Activated naive CD4-positive, alpha-beta T cell treated with anti-CD3 and anti-CD28 coated beads, Interleukin-2, amount 50 U/mL, for 72 hours (primary cell): Measurements from ENCODE around the gene AMZ1. TPM values are rescaled to one million over a fixed set of nuclear protein-coding genes. Genes with fewer than 3 reads are reported as not detected.

ENCODE experiments used
- ATAC-seq, 2 donors: fragments of 150-1000 bp; cut with Tn5 transposase; 2 replicates each; pipeline ENCODE4 v1.10.0; 2021; ENCODE audit warnings: mild to moderate bottlenecking in 2 of 2, moderate library complexity in 2 of 2
- DNase-seq, 2 donors: peaks; one replicate each; pipeline ENCODE4 v3.0.0; 2021 to 2022; ENCODE audit warnings: low spot score in 2 of 2
- H3K27ac Mint-ChIP-seq, 2 donors: one replicate each; pipeline ENCODE4 v1.8.0; 2022; ENCODE audit warnings: mild to moderate bottlenecking in 2 of 2, mixed read lengths in 2 of 2
- H3K36me3 Mint-ChIP-seq, 2 donors: one replicate each; pipeline ENCODE4 v1.8.0; 2022; ENCODE audit warnings: mixed read lengths in 2 of 2
- H3K9me3 Mint-ChIP-seq, 2 donors: one replicate each; pipeline ENCODE4 v1.8.0; 2022; ENCODE audit warnings: mixed read lengths in 2 of 2
- total RNA-seq, 2 donors: library from RNA; stranded (reverse); gene quantifications; one replicate each; pipeline ENCODE4 v1.2.3, GENCODE V29; 2022

The AMZ1 gene
- total RNA-seq, 2 donors from 2014 or later: 0.06 to 0.14 TPM

DNA sequence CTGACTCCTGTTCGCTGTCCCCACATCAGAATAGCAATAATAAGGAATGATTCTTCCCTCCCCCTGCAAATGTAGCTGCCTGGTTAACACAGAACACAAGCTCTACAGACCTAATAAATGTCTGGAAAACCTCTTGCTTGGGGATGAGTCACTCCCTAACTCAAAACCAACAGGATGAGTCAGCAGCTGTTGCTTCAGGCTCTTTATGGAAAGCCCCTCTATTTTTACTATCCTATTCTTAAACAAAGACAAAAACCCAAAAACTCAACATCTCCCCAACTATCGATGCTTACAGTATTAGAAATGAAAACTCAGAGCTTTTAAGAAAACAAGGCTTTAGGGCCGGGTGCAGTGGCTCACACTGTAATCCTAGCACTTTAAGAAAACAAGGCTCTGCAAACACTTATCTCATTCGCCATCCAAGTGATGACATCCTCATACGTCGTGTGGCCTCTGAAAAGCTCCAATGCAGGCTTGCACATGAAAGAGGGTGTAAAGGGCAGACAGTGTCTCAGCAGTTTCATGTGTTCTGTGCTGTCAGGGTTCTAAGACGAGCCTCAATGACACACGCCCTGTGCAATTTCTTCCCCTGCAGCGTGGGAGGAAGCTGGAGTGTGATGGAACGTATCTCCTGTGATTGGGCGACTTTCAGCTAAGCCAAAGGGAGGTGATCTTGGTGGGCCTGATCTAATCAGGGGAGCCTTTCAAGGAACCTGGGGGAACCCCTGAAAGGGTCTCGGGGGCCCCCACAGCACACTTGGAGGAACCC, 70.1 kb downstream of the AMZ1 start:
- Mint-ChIP-seq H3K9me3 (no peaks in the 10 kb centered on the region), H3K27ac (peak overlapping the region; percentile 86 to 96), H3K36me3 (peaks cover 0 to 21% of the 10 kb centered on the region in 2 donors)
- peak; percentile 66 to 84 for DNase-seq
- peak; percentile 95 to 96 for ATAC-seq

DNA sequence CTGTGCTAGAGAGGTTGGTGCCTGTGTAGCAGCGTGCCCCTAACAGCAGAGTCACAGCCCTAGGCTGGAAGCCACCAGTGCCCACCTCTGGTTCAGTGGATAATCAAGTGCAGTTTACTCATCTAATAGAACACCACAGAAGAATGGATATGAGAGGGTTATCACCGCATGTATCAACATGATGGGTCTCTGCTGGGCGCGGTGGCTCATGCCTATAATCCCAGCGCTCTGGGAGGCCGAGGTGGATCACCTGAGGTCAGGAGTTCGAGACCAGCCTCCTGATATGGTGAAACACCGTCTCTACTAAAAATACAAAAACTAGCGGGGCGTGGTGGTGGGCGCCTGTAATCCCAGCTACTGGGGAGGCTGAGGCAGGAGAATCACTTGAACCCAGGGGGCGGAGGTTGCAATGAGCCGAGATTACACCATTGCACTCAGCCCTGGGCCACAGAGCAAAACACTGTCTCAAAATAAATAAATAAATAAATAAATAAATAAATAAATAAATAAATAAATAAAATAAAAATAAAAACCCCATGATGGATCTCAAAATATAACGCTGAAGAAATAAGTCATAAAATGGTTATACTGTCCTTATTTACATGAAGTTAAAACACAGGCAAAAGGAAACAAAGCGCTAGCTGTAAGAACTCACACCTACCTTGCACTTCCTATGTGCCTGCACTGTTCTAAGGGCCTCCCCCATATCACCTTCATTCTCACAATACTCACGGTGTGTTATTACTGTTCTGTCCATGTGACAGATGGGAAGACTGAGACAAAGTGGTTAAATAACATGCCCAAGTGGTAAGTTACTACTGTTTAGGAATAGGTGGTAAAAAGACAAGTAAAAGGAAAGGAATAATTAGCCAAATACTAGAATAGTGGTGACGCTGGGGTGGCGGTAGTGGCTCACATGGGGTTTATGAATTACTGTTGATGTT, 70.9 kb downstream of the AMZ1 start:
- no peaks in the 10 kb centered on the region for H3K9me3 Mint-ChIP-seq
- H3K27ac Mint-ChIP-seq: peak overlapping the region; percentile 86 to 96
- peaks cover 0 to 21% of the 10 kb centered on the region in 2 donors for H3K36me3 Mint-ChIP-seq
- ATAC-seq (peak in 1 of 2 donors; percentile 33), DNase-seq (no peak)

DNA sequence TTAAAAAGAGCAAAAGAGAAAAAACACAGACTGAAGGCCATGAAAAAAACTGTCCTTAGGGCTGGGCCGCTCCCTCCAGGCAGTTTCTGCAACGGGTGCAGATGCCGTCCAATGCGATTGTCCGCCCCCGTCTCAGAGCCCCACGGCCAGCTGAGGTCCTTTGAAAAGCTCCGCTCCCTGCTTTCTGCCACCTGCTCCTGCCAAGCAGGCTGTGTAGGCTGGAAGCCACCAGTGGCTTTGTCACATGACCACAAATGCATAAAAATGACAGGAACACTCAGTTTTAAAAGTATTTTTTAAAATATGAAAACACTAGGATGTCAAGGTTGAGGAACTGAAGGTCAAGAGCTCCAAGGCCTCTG, 71.7 kb downstream of the AMZ1 start:
- no peaks in the 10 kb centered on the region for H3K9me3 Mint-ChIP-seq
- DNase-seq (no peak), ATAC-seq (no peak)
- H3K36me3 Mint-ChIP-seq: peaks cover 0 to 21% of the 10 kb centered on the region in 2 donors
- peak overlapping the region in 1 of 2 donors; percentile 4 for H3K27ac Mint-ChIP-seq

DNA sequence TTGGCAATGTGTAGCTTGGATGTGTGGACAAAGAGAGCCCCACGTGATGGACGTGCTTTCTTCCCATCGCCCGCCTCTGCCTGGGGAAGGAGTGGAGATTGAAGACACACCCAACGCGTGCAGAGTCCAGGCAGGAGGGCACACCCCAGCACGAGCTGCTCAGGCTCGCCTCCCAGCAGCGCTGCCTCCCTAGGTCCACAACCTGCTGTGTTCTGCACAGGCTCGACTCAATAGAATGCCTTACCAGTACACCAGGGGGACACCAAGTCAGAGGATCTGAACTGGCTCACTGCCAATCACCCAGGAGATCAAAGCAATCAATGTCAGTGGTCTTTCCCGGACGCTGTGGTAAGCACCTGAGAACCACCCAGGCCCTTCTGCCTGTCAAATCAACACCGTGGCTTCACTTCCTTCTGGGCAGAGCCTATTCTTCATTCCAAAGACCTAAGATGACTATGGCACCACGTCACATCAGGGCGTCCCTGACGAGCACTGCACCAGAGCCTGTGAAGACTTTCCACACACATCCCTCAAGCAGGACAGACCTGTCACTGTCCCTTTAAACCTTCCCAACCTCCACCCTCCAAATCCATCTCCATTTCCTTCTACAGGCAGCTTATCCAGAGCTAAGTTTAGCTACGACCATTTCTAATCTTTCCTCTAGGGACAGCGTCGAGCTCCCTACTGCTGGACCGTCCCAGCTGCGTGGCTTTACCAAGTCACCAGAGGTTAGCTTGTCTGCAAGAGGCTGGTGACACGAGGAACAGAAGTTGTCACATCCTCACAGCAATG, 72.3 kb downstream of the AMZ1 start:
- Mint-ChIP-seq H3K27ac (no peak overlapping the region), H3K36me3 (peaks cover 0 to 16% of the 10 kb centered on the region in 2 donors), H3K9me3 (no peaks in the 10 kb centered on the region)
- DNase-seq (no peak), ATAC-seq (no peak)

DNA sequence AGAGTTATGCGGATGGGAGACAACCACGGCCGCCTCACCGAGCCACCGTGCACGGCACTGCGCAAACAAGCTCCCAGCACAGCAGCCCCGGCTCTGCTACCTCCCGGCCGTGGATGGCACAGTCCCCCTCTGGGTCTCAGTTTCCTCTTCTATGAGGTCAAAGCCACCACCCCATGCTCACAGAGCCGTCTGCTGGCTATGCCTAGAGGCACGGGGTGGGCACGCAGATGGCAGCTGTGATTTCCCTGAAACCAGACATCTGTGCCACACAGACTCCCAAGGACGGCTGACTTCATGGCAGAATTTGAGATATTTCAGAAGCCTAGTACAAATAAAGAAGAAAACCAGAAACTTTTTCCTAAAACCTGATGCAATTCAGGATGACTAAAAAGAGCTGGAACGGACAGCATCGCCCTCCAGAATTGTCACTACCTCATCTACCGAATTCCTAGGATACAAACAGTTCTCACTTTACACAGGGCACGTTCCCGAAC, 73.2 kb downstream of the AMZ1 start:
- DNase-seq (no peak), ATAC-seq (no peak)
- peak overlapping the region in 1 of 2 donors; percentile 74 for H3K27ac Mint-ChIP-seq
- peaks cover 0 to 7% of the 10 kb centered on the region in 2 donors for H3K36me3 Mint-ChIP-seq
- H3K9me3 Mint-ChIP-seq: no peaks in the 10 kb centered on the region

DNA sequence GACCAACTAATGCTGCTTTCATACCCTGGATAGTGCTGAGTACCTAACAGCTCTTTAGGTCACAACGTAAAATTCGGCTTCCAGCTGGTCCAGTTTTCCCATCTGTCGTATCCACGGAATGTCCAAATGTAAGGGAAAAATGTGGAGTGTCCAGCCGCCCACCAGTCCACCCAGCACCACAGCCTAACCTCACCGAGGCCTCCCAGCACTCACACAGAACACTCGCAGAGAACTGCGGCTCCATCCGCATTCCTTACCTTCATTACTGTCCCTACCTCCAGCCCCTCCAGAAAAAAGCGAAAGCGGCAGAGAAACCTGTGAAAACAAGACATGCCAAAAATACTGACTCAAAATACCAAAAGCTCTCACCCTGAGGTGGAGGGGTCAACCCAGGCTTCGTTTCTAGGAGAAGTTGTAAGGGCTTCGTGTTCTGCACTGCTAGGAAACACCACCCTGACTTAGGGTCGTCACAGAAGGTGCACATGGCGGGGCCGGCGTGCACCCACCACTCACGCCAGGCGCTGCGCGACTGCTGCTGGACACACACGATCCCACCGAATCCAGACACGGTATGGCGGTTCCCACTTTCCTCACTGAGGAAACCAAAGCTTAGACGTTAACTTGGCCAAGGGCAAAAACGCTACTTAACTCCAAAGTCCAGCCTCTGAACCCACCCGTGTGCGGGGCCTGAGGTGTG, 73.9 kb downstream of the AMZ1 start:
- H3K27ac Mint-ChIP-seq: no peak overlapping the region

DNA sequence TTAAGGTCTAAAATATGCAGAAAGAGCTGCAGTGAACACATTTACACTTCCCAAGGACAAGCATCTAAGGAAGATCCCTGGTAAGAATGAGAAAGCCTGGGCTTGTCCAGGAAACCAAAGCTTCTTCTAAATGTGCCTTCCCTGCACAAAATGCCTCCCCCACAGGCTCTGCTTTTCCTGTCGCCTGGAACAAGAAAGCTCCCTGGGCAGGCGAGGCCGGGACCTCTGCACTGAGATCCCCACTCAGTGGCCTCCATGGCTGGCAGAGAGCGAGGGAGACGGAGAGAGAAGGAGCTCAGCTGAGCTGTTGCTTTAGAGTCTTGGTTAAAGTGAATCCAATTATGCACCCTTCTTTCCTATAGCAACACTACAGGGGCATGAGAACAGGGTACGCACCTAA, 75.6 kb downstream of the AMZ1 start:
- ATAC-seq: no peak

More for the DNA sequence above, 73.9 kb downstream of the AMZ1 start:
- no peak for DNase-seq
- Mint-ChIP-seq H3K9me3 (no peaks in the 10 kb centered on the region), H3K36me3 (no peaks in the 10 kb centered on the region)
- ATAC-seq: no peak

DNA sequence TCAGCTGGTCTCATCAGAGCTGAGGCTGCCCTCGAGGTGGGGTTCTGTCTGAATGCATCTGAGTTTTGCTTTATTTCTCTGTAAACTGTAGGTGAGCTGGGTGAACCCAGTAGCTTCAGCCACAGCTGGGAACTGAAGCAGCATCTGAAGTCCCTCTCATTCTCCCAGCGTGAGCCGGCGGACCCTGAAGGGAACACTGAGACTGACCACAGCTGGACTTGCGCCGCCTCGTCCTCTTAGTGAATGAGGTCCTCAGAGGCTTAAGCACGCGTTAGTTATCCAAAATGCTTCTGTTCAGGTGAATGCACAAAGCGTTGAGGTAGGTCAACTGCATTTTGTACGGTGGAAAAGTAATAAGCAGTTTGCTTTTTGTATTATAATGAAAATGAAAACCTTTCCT, 76.6 kb downstream of the AMZ1 start:
- ATAC-seq (no peak), DNase-seq (no peak)
- Mint-ChIP-seq H3K36me3 (no peaks in the 10 kb centered on the region), H3K27ac (no peak overlapping the region), H3K9me3 (no peaks in the 10 kb centered on the region)

More for the DNA sequence above, 75.6 kb downstream of the AMZ1 start:
- DNase-seq: no peak
- H3K36me3 Mint-ChIP-seq: no peaks in the 10 kb centered on the region
- no peaks in the 10 kb centered on the region for H3K9me3 Mint-ChIP-seq
- no peak overlapping the region for H3K27ac Mint-ChIP-seq

Other genes with a start within 250 kb of the AMZ1 start
- not detected for gene GRIFIN, start 211.8 kb upstream of the AMZ1 start, total RNA-seq
- 10 to 100 TPM; 17.8 to 21.1 TPM for gene LFNG, start 168.4 kb upstream of the AMZ1 start, total RNA-seq
- 10 to 100 TPM; 26.5 to 37.5 TPM for gene BRAT1, start 132.7 kb upstream of the AMZ1 start, total RNA-seq
- gene IQCE, start 129.2 kb upstream of the AMZ1 start, total RNA-seq: 1 to 10 TPM; 7.3 to 9.5 TPM
- 10 to 100 TPM; 23.8 to 28.3 TPM for gene TTYH3, start 56.2 kb upstream of the AMZ1 start, total RNA-seq
- 10 to 100 TPM; 16.7 to 19.8 TPM for gene GNA12, start 156.1 kb downstream of the AMZ1 start, total RNA-seq